AG04449 (cell line): Measurements from ENCODE around the gene ATOSA.

Experiments used
- CTCF ChIA-PET: fragments of 350-600 bp; formaldehyde crosslinking; extraction: SDS; loops from one replicate; lab custom pipeline; 2021; ENCODE audit warnings: antibody characterized with exemption; lab: Yijun Ruan, JAX
- POLR2A ChIA-PET: fragments of 400-600, 350-600 bp; formaldehyde crosslinking; extraction: SDS; loops from one replicate; lab custom pipeline; 2020; ENCODE audit warnings: antibody characterized with exemption, inconsistent platforms; lab: Yijun Ruan, JAX
- DNase-seq: peaks from one replicate; pipeline ENCODE4 v3.0.0-alpha.2; 2010; ENCODE audit warnings: low read depth, low spot score
- H3K4me3 ChIP-seq: 2 replicates; pipeline ENCODE4 v1.5.1; 2011; ENCODE audit warnings: low read depth, mild to moderate bottlenecking, control low read depth, low read length
- CTCF ChIP-seq: IDR thresholded peaks from one replicate; pipeline ENCODE4 v1.5.1; 2011; ENCODE audit warnings: mild to moderate bottlenecking, moderate library complexity, low read length, control low read depth, inconsistent platforms; ENCODE audit not compliant: insufficient read depth; ENCODE audit errors: missing control alignments

Gene ATOSA

GRCh38 chr15:52673312-52673711, 5.9 kb downstream of the ATOSA start:
- H3K4me3 ChIP-seq: no peak overlapping the region
- no peak for DNase-seq
- POLR2A ChIA-PET: no interaction called here
- no peak for TF ChIP-seq CTCF
- CTCF ChIA-PET: interaction anchor here (0.9 kb wide), 1 partner anchor 417 kb away, joined by 3 read pairs; no protein-coding TSS in a partner anchor

- ChIA-PET CTCF (interaction anchor here (0.9 kb wide), 1 partner anchor 416 kb away, joined by 3 read pairs; no protein-coding TSS in a partner anchor), POLR2A (interaction anchor here (0.6 kb wide), 1 partner anchor 42 kb away, joined by 4 read pairs; no protein-coding TSS in a partner anchor)
- DNase-seq: no peak
- no peak for TF ChIP-seq CTCF
- H3K4me3 ChIP-seq: no peak overlapping the region
These were observed 6.5 kb downstream of the ATOSA start for GRCh38 chr15:52672661-52673060.

- ChIA-PET POLR2A (no interaction called here), CTCF (no interaction called here)
- no peak for DNase-seq
- TF ChIP-seq CTCF: no peak
- H3K4me3 ChIP-seq: no peak overlapping the region
These were observed 9.1 kb downstream of the ATOSA start for GRCh38 chr15:52670087-52670486.

- POLR2A ChIA-PET: no interaction called here
- DNase-seq: no peak
- TF ChIP-seq CTCF: no peak
- CTCF ChIA-PET: interaction anchor here (0.9 kb wide), 1 partner anchor 11 kb away, joined by 3 read pairs; the partner anchor contains the start of gene ATOSA
- no peak overlapping the region for H3K4me3 ChIP-seq
These were observed 11.1 kb downstream of the ATOSA start for GRCh38 chr15:52668133-52668532.

- CTCF ChIA-PET: no interaction called here
- no peak overlapping the region for H3K4me3 ChIP-seq
- TF ChIP-seq CTCF: no peak
- POLR2A ChIA-PET: no interaction called here
- DNase-seq: no peak
These were observed 11.6 kb downstream of the ATOSA start for GRCh38 chr15:52667597-52667996.

- ChIA-PET POLR2A (no interaction called here), CTCF (no interaction called here)
- no peak for TF ChIP-seq CTCF
- no peak overlapping the region for H3K4me3 ChIP-seq
- DNase-seq: no peak
These were observed 15.5 kb downstream of the ATOSA start for GRCh38 chr15:52663536-52664294.
